ENCODE measurements around the gene SLC22A7.

Gene SLC22A7

DNA sequence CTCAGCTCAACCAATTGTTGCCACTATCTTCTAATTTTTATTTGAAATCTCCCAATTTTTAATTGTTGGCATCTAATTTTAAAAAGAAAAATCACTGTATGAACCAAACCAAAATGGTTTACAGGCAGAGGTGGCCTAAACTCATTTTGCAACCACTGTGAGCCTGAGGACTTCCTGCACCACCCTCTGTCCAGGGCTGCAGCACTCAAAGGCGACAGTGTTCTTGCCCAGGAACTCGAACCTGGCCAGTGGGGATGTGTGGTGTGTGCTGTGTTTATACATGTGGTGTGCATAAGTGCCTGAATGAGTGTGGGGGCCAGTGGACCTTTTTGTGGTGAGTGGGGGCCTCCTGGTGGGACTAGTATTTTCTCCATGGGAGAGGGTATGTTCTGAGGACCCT lies 24.4 kb upstream of the SLC22A7 start:
- no peak overlapping the region for H3K4me3 ChIP-seq (ENCODE audit: low read length)
- peaks cover 80% of the 10 kb centered on the region for H3K4me1 ChIP-seq (ENCODE audit: control insufficient read depth, low read length)
- no peaks in the 10 kb centered on the region for H4K20me1 ChIP-seq (ENCODE audit: control insufficient read depth, insufficient read depth, low read depth, low read length)
- H3K9me2 ChIP-seq (replicated peaks; ENCODE audit: control insufficient read depth, low read length): no peaks in the 10 kb centered on the region
- H3F3A ChIP-seq (ENCODE audit: control insufficient read depth, insufficient read depth): peaks cover 26% of the 10 kb centered on the region
- no peak overlapping the region for H3K27ac ChIP-seq (ENCODE audit: low read depth, low read length)
- TF ChIP-seq CTCF (IDR thresholded peaks at IDR 0.05; ENCODE audit: low read depth, low read length, poor library complexity, severe bottlenecking): no peak
- no peak for TF ChIP-seq EZH2phosphoT487 (IDR thresholded peaks at IDR 0.05; ENCODE audit: borderline replicate concordance, low read length)
- no peaks in the 10 kb centered on the region for H3K36me3 ChIP-seq (ENCODE audit: control insufficient read depth, low read length)
- H3K4me2 ChIP-seq (ENCODE audit: low read length): no peak overlapping the region
- H3K9me3 ChIP-seq (ENCODE audit: control insufficient read depth, insufficient read depth, low read length): no peaks in the 10 kb centered on the region
- no peaks in the 10 kb centered on the region for H3K79me2 ChIP-seq (ENCODE audit: control insufficient read depth, low read length)
- H3K27me3 ChIP-seq (ENCODE audit: control insufficient read depth, low read length): no peaks in the 10 kb centered on the region

DNA sequence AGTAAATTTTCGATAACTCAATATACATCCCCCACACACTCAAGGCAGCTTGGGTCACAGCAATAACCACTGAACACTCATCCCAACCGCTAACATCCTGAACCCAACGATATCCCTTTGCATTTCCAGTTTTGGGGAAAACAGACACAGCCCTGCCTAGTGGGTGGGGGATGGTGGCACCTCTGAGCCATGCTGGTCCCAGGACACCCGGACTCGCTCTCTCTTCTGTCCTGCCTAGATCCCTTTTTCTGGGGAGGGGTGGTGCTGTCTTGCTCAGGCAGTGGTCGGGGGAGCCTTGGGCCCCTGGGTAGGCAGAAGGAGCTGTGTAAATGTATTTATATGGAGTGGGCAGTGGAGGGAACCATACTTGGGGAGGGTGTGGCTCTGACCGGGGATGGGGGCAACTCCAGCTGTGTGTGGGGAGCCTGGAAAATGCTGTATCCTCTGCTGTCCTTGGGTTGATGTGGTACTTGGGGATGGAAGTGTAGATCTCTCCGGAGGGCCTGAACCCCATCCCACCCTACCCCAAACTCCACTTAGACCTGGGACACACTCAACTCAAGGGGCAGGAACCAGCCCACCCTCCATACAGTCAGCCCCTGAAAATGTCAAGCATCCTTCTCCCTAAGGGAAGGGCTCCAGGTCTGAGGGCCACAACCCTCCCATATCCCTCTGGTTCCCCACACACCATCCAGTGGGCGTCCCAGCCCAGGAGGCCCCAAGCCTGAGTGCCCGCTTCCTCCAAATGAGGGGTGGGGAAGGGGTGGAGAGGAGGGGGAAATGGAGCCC lies 23.7 kb upstream of the SLC22A7 start:
- no peak overlapping the region for H3K4me3 ChIP-seq (ENCODE audit: low read length)

DNA sequence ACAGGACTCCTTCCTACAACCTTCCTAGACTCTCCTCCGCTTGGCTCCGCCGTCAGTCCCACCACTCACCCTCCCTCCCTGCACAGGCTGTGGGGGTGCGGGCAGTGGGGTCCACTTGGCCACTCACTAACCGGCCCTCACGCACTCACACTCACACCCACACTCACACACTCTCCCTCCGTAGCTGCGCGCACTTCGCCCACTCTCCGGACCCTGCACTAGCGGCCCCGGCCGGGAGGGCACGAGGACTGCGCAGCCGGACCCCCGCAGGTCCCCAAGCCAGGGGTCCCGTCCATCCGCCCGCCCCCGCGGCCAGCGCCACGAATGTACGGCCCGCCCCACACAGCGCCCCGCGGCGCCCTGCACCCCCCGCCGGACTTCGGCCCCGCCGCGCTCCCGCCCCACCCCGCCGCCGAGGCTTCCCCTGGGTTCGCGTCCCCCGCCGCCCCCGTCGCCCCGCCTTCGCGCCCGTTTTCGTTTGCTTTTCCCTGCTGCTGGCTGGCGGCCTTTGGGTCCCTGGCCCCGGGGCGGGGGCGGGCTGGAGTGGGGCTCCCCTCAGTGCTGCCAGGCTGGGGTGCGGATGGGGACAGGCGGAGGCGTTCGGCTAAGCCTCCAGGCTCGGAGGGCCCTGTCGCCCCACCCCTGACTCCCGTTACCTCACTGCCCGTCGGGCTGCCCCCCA lies 23.0 kb upstream of the SLC22A7 start:
- H3K79me2 ChIP-seq (ENCODE audit: control insufficient read depth, low read length): no peaks in the 10 kb centered on the region
- no peaks in the 10 kb centered on the region for H4K20me1 ChIP-seq (ENCODE audit: control insufficient read depth, insufficient read depth, low read depth, low read length)
- no peak for TF ChIP-seq CTCF (IDR thresholded peaks at IDR 0.05; ENCODE audit: low read depth, low read length, poor library complexity, severe bottlenecking)
- TF ChIP-seq EZH2phosphoT487 (IDR thresholded peaks at IDR 0.05; ENCODE audit: borderline replicate concordance, low read length): no peak
- H3K4me3 ChIP-seq (ENCODE audit: low read length): peak overlapping the region; percentile 67
- H3K4me1 ChIP-seq (ENCODE audit: control insufficient read depth, low read length): peaks cover 66% of the 10 kb centered on the region
- H3K9me3 ChIP-seq (ENCODE audit: control insufficient read depth, insufficient read depth, low read length): no peaks in the 10 kb centered on the region
- peak overlapping the region; percentile 78 for H3K4me2 ChIP-seq (ENCODE audit: low read length)
- 0 out of 2 replicates have a peak overlapping the region, but pooled peaks have one; percentile 28 for H3K27ac ChIP-seq (ENCODE audit: low read depth, low read length)
- H3K27me3 ChIP-seq (ENCODE audit: control insufficient read depth, low read length): no peaks in the 10 kb centered on the region
- H3F3A ChIP-seq (ENCODE audit: control insufficient read depth, insufficient read depth): peaks cover 25% of the 10 kb centered on the region
- no peaks in the 10 kb centered on the region for H3K9me2 ChIP-seq (replicated peaks; ENCODE audit: control insufficient read depth, low read length)
- H3K36me3 ChIP-seq (ENCODE audit: control insufficient read depth, low read length): no peaks in the 10 kb centered on the region

More for the DNA sequence above, 23.7 kb upstream of the SLC22A7 start:
- H3K36me3 ChIP-seq (ENCODE audit: control insufficient read depth, low read length): no peaks in the 10 kb centered on the region
- H3K4me1 ChIP-seq (ENCODE audit: control insufficient read depth, low read length): peaks cover 73% of the 10 kb centered on the region
- TF ChIP-seq CTCF (IDR thresholded peaks at IDR 0.05; ENCODE audit: low read depth, low read length, poor library complexity, severe bottlenecking) (no peak), EZH2phosphoT487 (IDR thresholded peaks at IDR 0.05; ENCODE audit: borderline replicate concordance, low read length) (no peak)
- no peaks in the 10 kb centered on the region for H4K20me1 ChIP-seq (ENCODE audit: control insufficient read depth, insufficient read depth, low read depth, low read length)
- H3K79me2 ChIP-seq (ENCODE audit: control insufficient read depth, low read length): no peaks in the 10 kb centered on the region
- H3K4me2 ChIP-seq (ENCODE audit: low read length): no peak overlapping the region
- H3K27ac ChIP-seq (ENCODE audit: low read depth, low read length): no peak overlapping the region
- H3F3A ChIP-seq (ENCODE audit: control insufficient read depth, insufficient read depth): peaks cover 26% of the 10 kb centered on the region
- no peaks in the 10 kb centered on the region for H3K9me2 ChIP-seq (replicated peaks; ENCODE audit: control insufficient read depth, low read length)
- no peaks in the 10 kb centered on the region for H3K27me3 ChIP-seq (ENCODE audit: control insufficient read depth, low read length)
- H3K9me3 ChIP-seq (ENCODE audit: control insufficient read depth, insufficient read depth, low read length): no peaks in the 10 kb centered on the region

All from DOHH2 (cell line).